NCI-H2227 (cell line): ENCODE measurements around the gene MAP4K3.

Experiments used
- DNase-seq: peaks from one replicate; lab custom pipeline; 2025; ENCODE audit not compliant: unreplicated experiment; lab: John Stamatoyannopoulos, UW

MAP4K3 gene

DNA sequence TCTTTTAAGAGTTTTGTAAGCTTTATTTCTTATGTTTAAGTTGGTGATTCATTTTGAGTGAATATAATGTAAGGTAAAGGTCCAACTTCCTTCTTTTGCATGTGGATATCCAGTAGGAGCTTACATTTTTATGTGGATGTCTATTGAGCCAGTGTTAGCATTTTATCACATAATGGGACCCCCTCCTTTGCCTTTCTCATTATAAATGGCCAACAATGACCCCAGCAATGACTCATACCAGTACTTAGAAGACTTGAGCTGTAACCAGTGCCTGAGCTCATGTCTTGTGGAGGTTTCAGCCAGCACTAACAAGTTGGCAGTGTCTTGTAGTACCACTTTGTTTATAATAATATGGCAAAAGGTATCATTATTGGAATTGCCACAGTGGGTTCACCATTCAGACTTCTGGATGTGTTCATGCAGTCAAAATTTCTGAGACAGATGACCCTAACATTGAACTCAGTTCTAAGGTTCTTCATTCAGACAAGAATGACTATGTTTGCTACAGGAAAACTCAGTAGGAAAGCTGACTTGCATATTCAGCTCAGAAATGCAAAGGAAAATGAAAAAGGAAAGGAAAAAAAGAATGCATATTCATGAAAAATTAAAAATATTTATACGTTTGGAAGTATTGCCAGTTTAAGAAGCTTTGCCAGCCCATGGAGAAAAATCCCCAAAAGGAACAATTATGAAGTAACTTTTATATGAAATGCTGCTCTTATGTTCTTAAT, 234.3 kb downstream of the MAP4K3 start:
- peak; percentile 86 for DNase-seq
